Stromal cell of bone marrow (primary cell): ENCODE measurements around the gene IL11.

Source experiments
- DNase-seq: peaks from one replicate; pipeline ENCODE4 v3.0.0-alpha.2; 2012; ENCODE audit warnings: low read depth

IL11 gene

DNA sequence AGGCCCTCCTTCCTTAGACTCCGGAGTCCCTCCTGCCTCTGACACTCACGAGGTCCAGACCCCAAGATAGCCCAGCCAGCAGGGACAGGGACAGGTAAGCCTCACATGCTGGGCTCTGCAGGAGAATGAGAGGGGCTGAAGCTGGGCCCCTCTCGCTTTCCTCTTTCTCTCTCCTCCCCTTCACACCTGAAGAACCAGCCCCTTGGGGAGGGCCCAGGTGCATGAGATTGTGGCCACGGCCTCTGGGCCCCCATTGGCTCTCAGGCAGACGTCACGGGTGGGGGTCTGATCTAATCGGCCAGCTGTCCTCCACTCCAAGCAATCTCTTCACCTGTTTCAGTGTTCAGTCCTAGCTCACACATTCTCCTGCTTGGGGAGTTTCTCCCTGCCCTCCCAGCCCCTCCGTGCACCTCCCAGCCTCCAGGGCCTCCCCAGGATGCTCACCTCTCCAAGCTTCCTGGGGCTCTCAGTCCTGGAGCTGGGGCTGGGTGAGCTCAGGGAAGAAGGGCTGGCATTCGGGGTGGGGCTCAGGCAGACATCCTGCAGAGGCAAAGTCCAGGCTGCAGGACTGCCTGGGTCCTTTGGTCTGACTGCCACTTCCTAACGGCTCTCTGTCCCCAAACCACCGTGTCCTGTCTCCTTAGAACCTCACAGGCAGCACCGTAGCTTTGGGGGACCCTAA, 47.9 kb downstream of the IL11 start:
- no peak for DNase-seq

DNA sequence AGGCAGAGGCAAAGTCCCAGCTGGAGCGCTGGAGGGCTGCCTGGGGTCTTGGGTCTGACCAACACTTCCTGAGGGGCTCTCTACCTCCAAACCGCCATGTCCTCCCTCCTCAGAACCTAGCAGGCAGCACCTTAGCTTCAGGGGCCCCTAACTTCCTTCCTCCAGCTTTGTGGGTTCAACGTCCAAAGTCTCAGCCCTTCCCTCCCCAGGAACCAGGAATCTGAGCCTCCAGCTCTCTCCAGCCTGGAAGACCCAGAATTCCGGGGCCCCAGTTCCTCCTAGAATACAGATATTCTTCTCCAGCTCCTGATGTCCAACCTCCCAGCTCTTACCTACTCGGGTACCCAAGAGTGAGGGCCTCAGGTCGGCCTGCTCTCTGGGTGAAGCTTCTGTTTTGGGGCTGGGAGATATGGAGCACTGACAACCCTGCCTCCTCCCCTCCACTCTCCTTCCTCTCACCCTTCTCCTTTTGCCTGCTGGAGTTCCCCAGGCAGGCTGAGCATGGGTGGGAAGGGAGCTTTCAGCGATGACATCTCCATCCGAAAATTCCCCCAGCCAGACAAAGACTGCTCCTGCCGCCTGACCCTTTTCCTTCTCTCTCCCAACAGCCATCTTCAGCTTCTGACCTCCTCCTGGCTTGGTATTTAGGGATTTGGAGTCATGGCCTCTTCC, 48.7 kb downstream of the IL11 start:
- DNase-seq, result no peak

DNA sequence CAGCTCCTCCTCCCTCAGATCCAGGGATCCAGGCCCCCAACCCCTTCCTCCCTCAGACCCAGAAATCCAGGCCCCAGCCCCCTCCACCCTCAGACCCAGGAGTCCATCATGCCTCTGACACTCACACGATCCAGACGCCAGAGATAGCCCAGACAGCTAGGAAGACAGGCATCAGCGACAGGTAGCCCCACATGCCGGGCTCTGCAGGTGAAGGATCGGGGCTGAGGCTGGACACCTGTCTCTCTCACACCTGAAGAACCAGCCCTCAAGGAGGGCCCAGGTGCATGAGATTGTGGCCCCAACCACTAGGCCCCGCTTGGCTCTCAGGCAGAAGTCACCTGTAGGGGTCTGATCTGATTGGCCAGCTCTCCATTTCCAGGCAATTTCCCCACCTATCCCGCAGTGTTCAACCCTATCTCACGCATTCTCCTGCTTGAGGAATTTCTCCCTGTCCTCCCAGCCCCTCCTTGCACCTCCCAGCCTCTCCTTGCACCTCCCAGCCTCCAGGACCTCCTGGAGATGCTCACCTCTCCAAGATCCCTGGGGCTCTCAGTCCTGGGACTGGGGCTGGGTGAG, 49.3 kb downstream of the IL11 start:
- DNase-seq, result no peak

DNA sequence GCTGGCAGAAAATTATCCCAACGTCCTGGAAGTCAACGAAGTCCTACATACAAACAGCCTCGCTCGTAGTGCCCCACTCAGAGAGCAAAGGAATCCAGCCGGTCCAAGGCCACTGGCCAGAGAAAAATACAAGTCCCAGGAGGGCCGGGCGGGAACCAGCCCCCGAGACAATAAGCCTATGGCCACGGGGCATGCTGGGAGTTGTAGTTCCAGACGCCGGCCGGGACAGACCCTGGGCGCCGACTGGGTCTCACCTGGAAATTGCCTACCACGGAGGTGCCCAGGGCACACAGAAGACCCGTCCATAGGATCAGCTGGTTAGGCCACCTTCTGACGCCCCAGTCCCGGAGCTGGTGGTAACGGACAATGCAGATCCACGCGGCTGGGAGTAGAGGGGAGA, 50.5 kb downstream of the IL11 start:
- no peak for DNase-seq

DNA sequence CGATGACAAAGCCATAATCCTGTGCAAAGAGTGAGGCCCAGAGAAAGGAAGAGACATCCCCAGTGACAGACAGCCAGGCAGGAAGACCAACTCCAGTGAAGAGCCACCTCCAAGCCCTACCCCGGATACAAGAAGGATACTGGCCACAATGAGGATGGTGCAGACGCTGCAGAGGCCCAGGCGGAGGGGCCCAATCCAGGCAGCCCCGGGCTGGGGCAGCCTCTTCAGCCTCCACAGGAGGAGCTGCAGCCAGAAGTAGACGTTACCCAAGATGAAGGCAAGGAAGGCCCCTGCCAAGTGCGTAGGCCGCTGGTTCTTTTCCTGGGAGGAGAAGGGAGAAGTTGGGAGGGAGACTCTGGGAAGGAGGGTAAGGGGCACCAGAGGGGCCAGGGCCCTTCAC, 53.6 kb downstream of the IL11 start:
- DNase-seq, result no peak

DNA sequence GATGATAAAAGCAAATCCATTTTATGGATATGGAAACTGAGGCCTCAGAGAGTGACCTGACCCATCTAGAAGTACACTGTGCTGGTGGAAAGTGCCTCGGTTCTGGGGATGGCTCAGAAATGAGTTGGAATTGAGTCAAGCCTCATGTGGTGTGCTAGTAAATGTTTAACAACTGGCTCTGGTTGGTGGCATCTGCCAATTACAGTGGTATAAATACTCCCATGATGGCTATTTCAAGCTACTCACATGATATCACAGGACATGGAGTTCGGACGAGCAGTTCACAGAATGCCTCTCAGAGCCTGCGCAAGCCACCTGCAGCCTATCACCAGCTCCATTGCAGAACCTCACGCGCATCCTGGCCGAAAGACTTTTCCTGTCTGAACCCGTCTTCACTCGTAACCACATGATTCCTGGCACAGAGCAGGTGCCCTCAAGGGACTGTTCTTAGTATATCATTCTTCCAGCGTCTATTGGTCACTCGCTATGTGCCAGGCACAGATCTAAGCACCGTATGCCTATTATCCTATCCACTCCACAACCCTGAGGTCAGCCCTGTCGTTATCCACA, 54.2 kb downstream of the IL11 start:
- DNase-seq, result no peak

DNA sequence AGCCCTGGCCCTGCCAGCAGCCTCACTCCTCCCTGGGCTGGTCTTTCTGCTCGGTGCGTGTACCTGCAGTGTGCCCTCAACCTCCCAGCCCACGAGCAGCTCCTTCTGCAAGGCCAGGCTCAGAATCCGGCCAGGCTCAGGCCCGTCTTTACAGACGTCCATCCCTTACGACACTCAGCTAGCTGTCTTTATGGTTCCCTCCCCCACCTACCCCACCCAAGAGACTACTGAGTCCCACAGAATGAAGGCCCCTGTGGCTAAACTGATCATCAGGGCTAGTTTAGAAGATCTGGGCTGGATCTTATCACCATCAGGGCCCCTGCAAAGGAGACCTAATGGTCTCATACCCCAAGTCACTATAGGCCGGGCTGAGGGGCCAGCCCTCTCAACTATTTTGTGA, 55.9 kb downstream of the IL11 start:
- no peak for DNase-seq
